ENCODE measurements around the gene SOCS1. TPM values are rescaled to one million over a fixed set of nuclear protein-coding genes. Genes with fewer than 3 reads are reported as not detected.

Gene SOCS1
- total and polyA plus RNA-seq, 12 donors = 0.53 to 11.9 (median 5.1) TPM

DNA sequence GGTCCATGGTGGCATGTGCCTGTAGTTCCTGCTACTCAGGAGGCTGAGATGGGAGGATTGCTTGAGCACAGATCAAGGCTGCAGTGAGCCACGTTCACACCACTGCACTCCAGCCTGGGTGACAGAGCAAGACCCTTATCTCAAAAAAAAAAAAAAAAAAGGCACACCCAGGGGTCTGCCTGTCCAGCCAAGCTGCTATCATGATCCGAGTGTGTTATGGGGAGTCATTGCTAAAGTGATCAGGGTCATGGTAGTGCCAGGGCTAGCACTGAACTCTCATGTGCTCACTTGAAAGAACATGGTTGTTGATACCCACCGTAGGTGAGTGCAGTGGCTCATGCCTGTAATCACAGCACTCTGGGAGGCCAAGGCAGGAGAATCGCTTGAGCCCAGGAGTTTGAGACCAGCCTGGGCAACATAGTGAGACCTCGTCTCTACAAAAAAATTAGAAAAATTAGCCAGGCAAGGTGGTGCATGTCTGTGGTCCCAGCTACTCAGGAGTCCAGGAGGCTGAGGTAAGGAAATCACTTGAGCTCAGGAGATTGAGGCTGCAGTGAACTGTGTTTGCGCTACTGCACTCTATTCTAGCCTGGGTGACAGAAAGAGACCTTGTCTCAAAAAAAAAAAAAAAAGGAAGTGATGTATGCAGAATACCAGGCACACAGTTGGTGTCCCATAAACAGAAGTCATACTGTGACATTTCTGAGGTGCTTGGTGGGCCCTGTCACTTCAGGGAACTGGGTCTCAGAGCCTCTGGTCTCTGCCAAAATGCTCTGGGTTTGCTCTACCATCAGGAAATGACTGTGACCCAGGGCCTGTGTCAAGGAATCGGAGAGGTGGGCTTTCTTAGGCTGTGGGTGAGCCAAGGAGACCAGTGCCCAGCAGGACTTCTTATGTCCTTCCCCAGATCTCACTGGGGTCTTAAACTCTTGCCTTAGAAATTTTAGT lies 23.0 kb upstream of the SOCS1 start:
- Histone ChIP-seq H3K27me3 (no peaks in the 10 kb centered on the region), H3K27ac (no peak overlapping the region), H3K4me1 (replicated peaks in 1 of 2) (no peaks in the 10 kb centered on the region), H3K36me3 (replicated peaks in 1 of 2) (no peaks in the 10 kb centered on the region), H3K4me3 (no peak overlapping the region), H3K9me3 (replicated peaks in 1 of 3) (no peaks in the 10 kb centered on the region)
- TF ChIP-seq, protein P1, sequence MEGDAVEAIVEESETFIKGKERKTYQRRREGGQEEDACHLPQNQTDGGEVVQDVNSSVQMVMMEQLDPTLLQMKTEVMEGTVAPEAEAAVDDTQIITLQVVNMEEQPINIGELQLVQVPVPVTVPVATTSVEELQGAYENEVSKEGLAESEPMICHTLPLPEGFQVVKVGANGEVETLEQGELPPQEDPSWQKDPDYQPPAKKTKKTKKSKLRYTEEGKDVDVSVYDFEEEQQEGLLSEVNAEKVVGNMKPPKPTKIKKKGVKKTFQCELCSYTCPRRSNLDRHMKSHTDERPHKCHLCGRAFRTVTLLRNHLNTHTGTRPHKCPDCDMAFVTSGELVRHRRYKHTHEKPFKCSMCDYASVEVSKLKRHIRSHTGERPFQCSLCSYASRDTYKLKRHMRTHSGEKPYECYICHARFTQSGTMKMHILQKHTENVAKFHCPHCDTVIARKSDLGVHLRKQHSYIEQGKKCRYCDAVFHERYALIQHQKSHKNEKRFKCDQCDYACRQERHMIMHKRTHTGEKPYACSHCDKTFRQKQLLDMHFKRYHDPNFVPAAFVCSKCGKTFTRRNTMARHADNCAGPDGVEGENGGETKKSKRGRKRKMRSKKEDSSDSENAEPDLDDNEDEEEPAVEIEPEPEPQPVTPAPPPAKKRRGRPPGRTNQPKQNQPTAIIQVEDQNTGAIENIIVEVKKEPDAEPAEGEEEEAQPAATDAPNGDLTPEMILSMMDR (IDR thresholded peaks at IDR 0.05) = no peak
- no peak for TF ChIP-seq POLR2A (IDR thresholded peaks at IDR 0.05)
- WGBS, 4 donors = 84 to 88% (median 85%) methylated on average over 7 of the region's 7 CpGs
- intact Hi-C loops (cut with DNase I) = no loop called here
- DNase-seq = no peak

DNA sequence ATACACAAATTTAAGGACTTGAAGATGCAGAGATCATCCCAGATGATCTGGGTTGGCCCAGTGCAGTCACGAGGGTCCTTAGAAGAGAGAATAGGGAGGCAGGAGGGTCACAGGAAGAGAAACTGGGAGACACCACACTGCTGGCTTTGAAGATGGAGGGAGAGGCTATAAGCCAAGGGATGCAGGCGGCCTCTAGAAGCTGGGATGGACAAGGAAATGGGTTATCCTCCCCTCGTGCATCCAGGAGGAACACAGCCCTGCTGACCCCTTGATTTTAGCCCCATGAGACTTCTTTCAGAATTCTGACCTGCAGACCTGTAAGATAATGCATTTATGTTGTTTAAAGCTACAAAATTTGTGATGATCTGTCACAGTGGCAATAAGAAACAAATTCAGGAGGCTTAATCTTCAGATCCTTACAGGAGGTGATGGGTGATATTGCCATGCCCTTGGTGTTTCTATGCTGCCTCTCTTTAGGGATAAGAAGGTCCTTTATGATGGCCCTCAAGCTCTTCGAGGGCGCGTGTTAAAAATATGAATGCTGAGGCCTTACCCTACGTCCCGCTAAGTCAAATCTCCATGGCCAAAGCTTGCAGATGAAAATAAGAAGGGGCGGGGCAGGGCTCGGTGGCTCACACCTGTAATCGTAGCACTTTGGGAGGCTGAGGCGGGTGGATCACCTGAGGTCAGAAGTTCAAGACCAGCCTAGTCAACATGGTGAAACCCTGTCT lies 21.8 kb upstream of the SOCS1 start:
- TF ChIP-seq, protein P1 (IDR thresholded peaks at IDR 0.05) = no peak
- TF ChIP-seq POLR2A (IDR thresholded peaks at IDR 0.05) = no peak
- Histone ChIP-seq H3K9me3 (replicated peaks in 1 of 3) (no peaks in the 10 kb centered on the region), H3K4me3 (no peak overlapping the region), H3K27ac (no peak overlapping the region), H3K4me1 (replicated peaks in 1 of 2) (no peaks in the 10 kb centered on the region), H3K36me3 (replicated peaks in 1 of 2) (no peaks in the 10 kb centered on the region), H3K27me3 (no peaks in the 10 kb centered on the region)
- intact Hi-C loops (cut with DNase I) = no loop called here
- 87 to 91% (median 90%) methylated on average over 12 of the region's 12 CpGs for WGBS, 4 donors
- DNase-seq = no peak

DNA sequence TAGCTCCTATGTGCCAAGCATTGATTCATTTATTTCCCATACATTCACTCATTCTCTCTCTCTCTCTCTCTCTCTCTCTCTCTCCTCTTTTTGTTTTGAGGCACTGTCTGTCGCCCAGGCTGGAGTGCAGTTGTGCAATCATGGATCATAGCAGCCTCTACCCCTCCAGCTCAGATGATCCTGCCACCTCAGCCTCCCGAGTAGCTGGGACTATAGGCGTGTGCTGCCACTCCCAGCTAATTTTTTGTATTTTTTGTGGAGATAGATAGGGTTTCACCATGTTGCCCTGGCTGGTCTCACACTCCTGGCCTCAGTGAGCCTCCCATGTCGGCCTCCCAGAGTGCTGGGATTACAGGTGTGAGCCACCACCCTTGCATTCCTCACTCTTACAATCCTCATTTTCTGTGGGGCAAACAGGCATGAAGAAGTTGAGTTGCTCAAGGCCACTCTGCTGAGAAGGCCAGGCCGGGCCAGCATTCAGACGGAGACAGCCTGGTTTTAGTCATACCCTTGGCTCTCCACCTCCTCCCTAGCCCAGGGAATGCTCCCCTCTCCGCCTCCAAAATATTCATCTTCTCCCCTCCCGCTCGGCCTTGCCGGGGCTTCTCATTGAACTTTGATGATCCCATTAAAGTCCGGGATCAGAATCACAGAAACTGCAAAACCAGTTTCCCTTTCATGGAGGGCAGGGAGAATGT lies 21.0 kb upstream of the SOCS1 start:
- no peaks in the 10 kb centered on the region for H3K27me3 ChIP-seq
- peak in 6 of 7 donors; percentile 35 to 67 (median 46) for DNase-seq
- H3K36me3 ChIP-seq (replicated peaks in 1 of 2) = no peaks in the 10 kb centered on the region
- no peaks in the 10 kb centered on the region for H3K4me1 ChIP-seq (replicated peaks in 1 of 2)
- H3K27ac ChIP-seq = no peak overlapping the region
- no peak overlapping the region for H3K4me3 ChIP-seq
- TF ChIP-seq, protein P1 (IDR thresholded peaks at IDR 0.05) = no peak
- TF ChIP-seq POLR2A (IDR thresholded peaks at IDR 0.05) = no peak
- whole genome bisulfite sequencing, 4 donors = 52 to 66% (median 60%) methylated on average over 11 of the region's 11 CpGs
- H3K9me3 ChIP-seq (replicated peaks in 1 of 3) = no peaks in the 10 kb centered on the region
- intact Hi-C loops (cut with DNase I) = no loop called here

All from adrenal gland (tissue), 12 donors.